RWPE1 (cell line): ENCODE measurements around the gene ACOT11.

Experiments used
- CTCF ChIA-PET: fragments of 350-600 bp; sonication (Branson Sonifier 250); formaldehyde crosslinking; extraction: SDS; loops from one replicate; lab custom pipeline; 2021; lab: Yijun Ruan, JAX
- POLR2A ChIA-PET: fragments of 400-600 bp; formaldehyde crosslinking; extraction: SDS; loops from one replicate; lab custom pipeline; 2020; ENCODE audit warnings: antibody characterized with exemption; ENCODE audit not compliant: low non-redundant PET; lab: Yijun Ruan, JAX
- DNase-seq: peaks from one replicate; pipeline ENCODE4 v3.0.0; 2012; ENCODE audit warnings: low spot score
- H3K27ac ChIP-seq: fragments of 450-650 bp; 2 replicates; pipeline ENCODE4 v1.5.1; 2017
- CTCF ChIP-seq: fragments of 450-650 bp; conservative IDR thresholded peaks from 2 replicates; pipeline ENCODE4 v1.5.1; 2017; ENCODE audit warnings: low read depth, mild to moderate bottlenecking

ACOT11 gene

DNA sequence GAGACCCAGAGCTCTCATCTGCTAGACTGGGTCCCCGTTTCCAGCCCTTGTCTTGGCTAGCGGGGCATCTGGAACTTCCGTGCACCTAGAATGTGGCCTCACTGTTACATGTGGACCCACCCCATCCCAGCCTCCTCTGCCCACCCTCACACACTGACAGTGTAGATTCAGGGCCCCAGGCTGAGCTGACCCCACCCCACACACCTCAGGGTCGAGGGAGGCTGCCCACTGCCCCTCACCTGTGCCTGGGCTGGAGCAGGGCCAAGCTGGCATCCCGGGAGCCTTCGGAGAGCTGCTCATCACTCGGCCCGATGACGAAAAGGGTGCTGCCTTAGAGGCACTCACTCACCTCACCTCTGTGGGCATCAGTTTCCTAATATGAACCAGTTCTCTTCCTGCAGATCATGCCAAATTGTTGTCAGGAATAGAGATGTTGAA is 11.1 kb downstream of the ACOT11 start:
- no peak overlapping the region for H3K27ac ChIP-seq
- DNase-seq: no peak
- POLR2A ChIA-PET: no interaction called here
- TF ChIP-seq CTCF: no peak
- CTCF ChIA-PET: no interaction called here

DNA sequence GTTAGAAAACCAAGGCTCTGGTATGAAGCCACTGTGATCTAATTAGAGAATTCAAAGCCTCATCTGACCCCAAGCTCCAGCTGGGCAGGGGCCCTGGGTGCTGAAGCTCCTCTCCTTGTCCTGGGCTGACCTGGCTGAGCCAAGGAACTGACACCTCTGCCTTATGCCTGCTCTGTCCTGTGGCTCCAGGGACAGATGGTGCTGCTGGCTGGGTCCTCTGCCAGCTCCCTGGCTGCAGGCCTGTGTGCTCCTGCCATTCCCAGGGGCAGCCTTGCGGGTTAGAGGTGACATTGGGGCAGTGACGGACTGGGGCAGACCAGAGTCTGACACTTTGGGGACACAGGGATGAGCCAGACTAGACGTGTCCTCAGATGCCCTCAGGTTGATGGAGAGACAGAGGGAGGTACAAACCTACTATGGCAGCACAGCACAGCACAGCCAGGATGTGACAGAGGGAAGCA is 11.8 kb downstream of the ACOT11 start:
- no peak for DNase-seq
- no peak for TF ChIP-seq CTCF
- POLR2A ChIA-PET: no interaction called here
- no peak overlapping the region for H3K27ac ChIP-seq
- CTCF ChIA-PET: interaction anchor here (0.7 kb wide), 1 partner anchor 12 kb away, joined by 11 read pairs; no protein-coding TSS in a partner anchor

DNA sequence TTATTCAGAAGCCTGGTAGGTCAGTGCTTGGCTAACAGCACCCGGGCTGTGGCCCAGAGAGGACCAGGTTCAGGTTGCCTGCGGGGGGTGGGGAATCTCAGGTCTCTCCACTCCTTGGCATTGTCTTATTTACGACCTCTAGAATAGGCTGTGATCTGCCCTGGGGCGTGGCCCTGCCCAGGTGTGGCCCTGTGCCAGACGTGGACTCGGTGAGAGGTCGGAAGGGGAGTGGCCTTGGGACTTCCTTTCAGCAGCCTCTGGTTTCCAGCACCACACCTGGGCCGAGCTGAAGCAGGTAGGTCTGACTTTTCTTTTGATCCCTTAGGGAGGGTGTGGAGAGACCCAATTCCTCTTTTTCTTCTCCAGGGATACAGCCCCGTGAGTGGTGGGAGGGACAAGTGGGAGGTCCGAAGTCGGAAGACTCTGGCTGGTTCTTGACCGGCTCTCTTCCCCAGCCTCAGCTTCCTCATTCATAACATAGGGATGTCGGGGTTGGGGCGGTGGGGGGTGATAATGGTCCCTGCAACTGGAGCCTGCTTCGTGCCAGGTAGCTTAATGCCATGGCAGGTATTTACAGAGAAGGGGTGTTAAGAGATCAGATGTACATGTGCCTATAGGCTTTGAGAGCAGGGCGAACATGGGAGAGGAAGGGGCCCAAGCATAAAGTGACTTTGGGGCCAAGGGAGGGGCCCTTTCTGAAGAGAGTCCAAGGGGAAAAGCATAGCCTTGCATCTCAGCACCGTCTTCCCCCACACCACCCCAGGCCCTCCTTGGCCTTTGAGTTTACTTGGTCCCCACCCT is 16.5 kb downstream of the ACOT11 start:
- no peak for TF ChIP-seq CTCF
- CTCF ChIA-PET: interaction anchor here (0.6 to 0.8 kb wide), 2 partner anchors 483 to 513 kb away, joined by 3 read pairs; no protein-coding TSS in a partner anchor
- DNase-seq: peak; percentile 89
- POLR2A ChIA-PET: interaction anchor here (1.6 kb wide), 1 partner anchor 17 kb away, joined by 6 read pairs; no protein-coding TSS in a partner anchor
- H3K27ac ChIP-seq: peak overlapping the region; percentile 51

GRCh38 chr1:54565113-54565501 is 17.1 kb downstream of the ACOT11 start:
- TF ChIP-seq CTCF: no peak
- peak overlapping the region; percentile 51 for H3K27ac ChIP-seq
- no peak for DNase-seq
- ChIA-PET POLR2A (interaction anchor here (1.6 kb wide), 1 partner anchor 17 kb away, joined by 6 read pairs; no protein-coding TSS in a partner anchor), CTCF (interaction anchor here (0.8 to 1.2 kb wide), 2 partner anchors 65 to 483 kb away, joined by 3 to 5 read pairs; no protein-coding TSS in a partner anchor)

GRCh38 chr1:54566438-54567141 is 18.6 kb downstream of the ACOT11 start:
- CTCF ChIA-PET: interaction anchor here (1.2 kb wide), 1 partner anchor 67 kb away, joined by 5 read pairs; no protein-coding TSS in a partner anchor
- TF ChIP-seq CTCF: no peak
- no peak overlapping the region for H3K27ac ChIP-seq
- DNase-seq: no peak
- POLR2A ChIA-PET: no interaction called here

DNA sequence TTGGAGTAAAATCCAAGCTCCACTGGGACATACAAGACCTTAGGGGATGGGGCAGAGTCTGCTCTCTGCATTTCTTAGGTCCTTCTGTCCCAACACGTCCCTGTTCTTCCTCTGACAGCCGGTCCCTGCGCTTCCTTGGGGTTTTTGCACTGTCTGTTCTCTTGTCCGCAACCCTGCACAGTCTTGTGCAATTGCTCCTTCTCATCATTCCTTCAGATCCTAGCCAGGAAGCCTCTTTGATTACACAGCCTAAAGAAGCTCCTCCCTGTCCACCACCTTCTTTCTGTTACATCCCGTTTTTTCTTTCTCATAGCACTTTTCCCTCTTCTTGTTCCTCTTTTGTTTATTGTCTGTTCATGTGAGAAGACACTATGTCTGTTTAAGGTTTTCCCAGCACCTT is 19.9 kb downstream of the ACOT11 start:
- peak overlapping the region; percentile 78 for H3K27ac ChIP-seq
- ChIA-PET CTCF (interaction anchor here (0.7 kb wide), 2 partner anchors 11 to 142 kb away, joined by 3 to 4 read pairs; no protein-coding TSS in a partner anchor), POLR2A (interaction anchor here (0.5 to 1.0 kb wide), 3 partner anchors 14 to 226 kb away, joined by 3 to 15 read pairs (median 3); no protein-coding TSS in a partner anchor)
- peak; percentile 50 for DNase-seq
- no peak for TF ChIP-seq CTCF
